ENCODE results near the gene SLC39A10. TPM values are rescaled to one million over a fixed set of nuclear protein-coding genes. Genes with fewer than 3 reads are reported as not detected.
"Not testable (repeated sequence)": the region's sequence is repeated elsewhere in the genome, so short reads cannot be mapped to it uniquely, and the experiment has no call there.

The SLC39A10 gene
- total RNA-seq, 1 donor from 2014 or later, result 33.2 TPM

- no peak for DNase-seq
Observed at GRCh38 chr2:195674491-195675221, 17.6 kb downstream of the SLC39A10 start.

- DNase-seq, result no peak
Observed at GRCh38 chr2:195675783-195676427, 18.9 kb downstream of the SLC39A10 start.

- DNase-seq, result no peak
Observed at GRCh38 chr2:195677290-195677689, 20.3 kb downstream of the SLC39A10 start.

- no peak for DNase-seq
Observed at GRCh38 chr2:195677884-195678283, 20.9 kb downstream of the SLC39A10 start.

GRCh38 chr2:195682077-195682476 lies 25.1 kb downstream of the SLC39A10 start:
- DNase-seq, result no peak

GRCh38 chr2:195683174-195683573 lies 26.1 kb downstream of the SLC39A10 start:
- no peak for DNase-seq

GRCh38 chr2:195686564-195686963 lies 29.5 kb downstream of the SLC39A10 start:
- no peak for DNase-seq

GRCh38 chr2:195687320-195688086 lies 30.5 kb downstream of the SLC39A10 start:
- DNase-seq, result no peak

GRCh38 chr2:195692531-195692930 lies 35.5 kb downstream of the SLC39A10 start:
- not testable (repeated sequence) for DNase-seq

- DNase-seq, result no peak
Observed at GRCh38 chr2:195694553-195694952, 37.5 kb downstream of the SLC39A10 start.

- no peak for DNase-seq
Observed at GRCh38 chr2:195695002-195695631, 38.1 kb downstream of the SLC39A10 start.

- no peak for DNase-seq
Observed at GRCh38 chr2:195696012-195696411, 39.0 kb downstream of the SLC39A10 start.

GRCh38 chr2:195697681-195698220 lies 40.7 kb downstream of the SLC39A10 start:
- DNase-seq, result no peak

GRCh38 chr2:195700480-195700879 lies 43.5 kb downstream of the SLC39A10 start:
- no peak for DNase-seq

- no peak for DNase-seq
Observed at GRCh38 chr2:195706161-195706900, 49.3 kb downstream of the SLC39A10 start.

GRCh38 chr2:195709901-195710806 lies 53.1 kb downstream of the SLC39A10 start:
- DNase-seq, result no peak

GRCh38 chr2:195711478-195711877 lies 54.5 kb downstream of the SLC39A10 start:
- no peak for DNase-seq

- DNase-seq, result no peak
Observed at GRCh38 chr2:195716466-195716865, 59.4 kb downstream of the SLC39A10 start.

- no peak for DNase-seq
Observed at GRCh38 chr2:195721042-195721441, 64.0 kb downstream of the SLC39A10 start.

- no peak for DNase-seq
Observed at GRCh38 chr2:195722075-195722474, 65.0 kb downstream of the SLC39A10 start.

- DNase-seq, result no peak
Observed at GRCh38 chr2:195727106-195727505, 70.1 kb downstream of the SLC39A10 start.
